Kidney glomerular epithelial cell (primary cell): ENCODE results near the gene IQSEC3.
"Not testable (repeated sequence)": the region's sequence is repeated elsewhere in the genome, so short reads cannot be mapped to it uniquely, and the experiment has no call there.

Experiments
- DNase-seq: peaks from one replicate; lab custom pipeline; 2025; lab: John Stamatoyannopoulos, UW

IQSEC3 gene

GRCh38 chr12:52902-53734, 13.4 kb upstream of the IQSEC3 start:
- DNase-seq, result not testable (repeated sequence)

- DNase-seq, result no peak
These were observed 12.5 kb upstream of the IQSEC3 start for GRCh38 chr12:53735-54730.

GRCh38 chr12:54750-55535, 11.6 kb upstream of the IQSEC3 start:
- no peak for DNase-seq

GRCh38 chr12:56683-57346, 9.8 kb upstream of the IQSEC3 start:
- DNase-seq, result no peak

GRCh38 chr12:57539-57938, 9.0 kb upstream of the IQSEC3 start:
- DNase-seq, result no peak

- DNase-seq, result no peak
These were observed 7.7 kb upstream of the IQSEC3 start for GRCh38 chr12:58832-59231.

GRCh38 chr12:61845-62244, 4.7 kb upstream of the IQSEC3 start:
- not testable (repeated sequence) for DNase-seq

GRCh38 chr12:65491-66063, 990 bp upstream of the IQSEC3 start:
- not testable (repeated sequence) for DNase-seq

GRCh38 chr12:66782-67504, 376 bp downstream of the IQSEC3 start:
- not testable (repeated sequence) for DNase-seq

GRCh38 chr12:69677-70076, 3.1 kb downstream of the IQSEC3 start:
- DNase-seq, result not testable (repeated sequence)

- not testable (repeated sequence) for DNase-seq
These were observed 4.0 kb downstream of the IQSEC3 start for GRCh38 chr12:70541-70940.

GRCh38 chr12:72018-72417, 5.5 kb downstream of the IQSEC3 start:
- DNase-seq, result not testable (repeated sequence)

- not testable (repeated sequence) for DNase-seq
These were observed 8.0 kb downstream of the IQSEC3 start for GRCh38 chr12:74420-75190.

- not testable (repeated sequence) for DNase-seq
These were observed 9.0 kb downstream of the IQSEC3 start for GRCh38 chr12:75541-75940.

- DNase-seq, result not testable (repeated sequence)
These were observed 9.5 kb downstream of the IQSEC3 start for GRCh38 chr12:76102-76501.

- DNase-seq, result not testable (repeated sequence)
These were observed 10.0 kb downstream of the IQSEC3 start for GRCh38 chr12:76551-76950.

GRCh38 chr12:77101-77719, 10.6 kb downstream of the IQSEC3 start:
- DNase-seq, result not testable (repeated sequence)

GRCh38 chr12:77769-78383, 11.3 kb downstream of the IQSEC3 start:
- DNase-seq, result not testable (repeated sequence)
